H9 (cell line): Measurements from ENCODE around the gene ZBTB16. TPM values are rescaled to one million over a fixed set of nuclear protein-coding genes. Genes with fewer than 3 reads are reported as not detected.

Source experiments
- DNase-seq: peaks from one replicate; pipeline ENCODE4 v3.0.0-alpha.2; 2017
- H2AFZ ChIP-seq: one replicate; pipeline ENCODE4 v1.6.1; 2013; ENCODE audit warnings: mild to moderate bottlenecking, low read length, control low read depth, moderate library complexity
- H2AK5ac ChIP-seq: 2 replicates; pipeline ENCODE4 v1.6.1; 2013; ENCODE audit warnings: low read length, control low read depth, mixed read lengths; ENCODE audit not compliant: insufficient read length
- H2BK120ac ChIP-seq: one replicate; pipeline ENCODE4 v1.6.1; 2013; ENCODE audit warnings: low read depth, mild to moderate bottlenecking, low read length, control low read depth, inconsistent platforms; ENCODE audit not compliant: poor library complexity, severe bottlenecking
- H2BK12ac ChIP-seq: 2 replicates; pipeline ENCODE4 v1.6.1; 2013; ENCODE audit warnings: low read length, control low read depth, mixed read lengths, low read depth; ENCODE audit not compliant: insufficient read length
- H2BK15ac ChIP-seq: 2 replicates; pipeline ENCODE4 v1.6.1; 2013; ENCODE audit warnings: low read depth, low read length, control low read depth
- H2BK20ac ChIP-seq: one replicate; pipeline ENCODE4 v1.6.1; 2013; ENCODE audit warnings: low read depth, mild to moderate bottlenecking, low read length, control low read depth, inconsistent platforms; ENCODE audit not compliant: poor library complexity, severe bottlenecking
- H2BK5ac ChIP-seq: 2 replicates; pipeline ENCODE4 v1.6.1; 2013; ENCODE audit warnings: low read length, control low read depth, mixed read lengths; ENCODE audit not compliant: insufficient read length
- H3K14ac ChIP-seq: 2 replicates; pipeline ENCODE4 v1.6.1; 2013; ENCODE audit warnings: low read length, control low read depth; ENCODE audit not compliant: insufficient read depth
- H3K18ac ChIP-seq: 2 replicates; pipeline ENCODE4 v1.6.1; 2013; ENCODE audit warnings: low read depth, mild to moderate bottlenecking, mixed read lengths, low read length, control low read depth; ENCODE audit not compliant: insufficient read length
- H3K23ac ChIP-seq: 2 replicates; pipeline ENCODE4 v1.6.1; 2013; ENCODE audit warnings: low read length, control low read depth, mixed read lengths, low read depth; ENCODE audit not compliant: insufficient read length
- H3K23me2 ChIP-seq: 2 replicates; pipeline ENCODE4 v1.6.1; 2013; ENCODE audit warnings: low read depth, mild to moderate bottlenecking, mixed read lengths, low read length, control low read depth; ENCODE audit not compliant: insufficient read length, poor library complexity, severe bottlenecking
- H3K27ac ChIP-seq: 2 replicates; pipeline ENCODE4 v1.5.1; 2013; ENCODE audit warnings: low read length, control low read depth, mixed read lengths, low read depth; ENCODE audit not compliant: insufficient read length
- H3K27me3 ChIP-seq: 2 replicates; pipeline ENCODE4 v1.6.1; 2013; ENCODE audit warnings: low read length, control low read depth, inconsistent platforms; ENCODE audit not compliant: insufficient read depth
- H3K4ac ChIP-seq: 2 replicates; pipeline ENCODE4 v1.6.1; 2013; ENCODE audit warnings: low read depth, mild to moderate bottlenecking, control low read depth, inconsistent platforms, low read length, moderate library complexity
- H3K4me1 ChIP-seq: 2 replicates; pipeline ENCODE4 v1.6.1; 2013; ENCODE audit warnings: low read length, control low read depth, inconsistent platforms; ENCODE audit not compliant: insufficient read depth
- H3K4me2 ChIP-seq: 2 replicates; pipeline ENCODE4 v1.6.1; 2013; ENCODE audit warnings: low read length, control low read depth, mixed read lengths; ENCODE audit not compliant: insufficient read length, insufficient read depth
- H3K56ac ChIP-seq: 2 replicates; pipeline ENCODE4 v1.6.1; 2013; ENCODE audit warnings: low read depth, mild to moderate bottlenecking, mixed read lengths, low read length, control low read depth; ENCODE audit not compliant: insufficient read length
- H3K79me1 ChIP-seq: 2 replicates; pipeline ENCODE4 v1.6.1; 2013; ENCODE audit warnings: low read depth, mild to moderate bottlenecking, moderate library complexity, low read length, control low read depth, inconsistent platforms; ENCODE audit not compliant: insufficient read depth, poor library complexity, severe bottlenecking
- H3K79me2 ChIP-seq: 2 replicates; pipeline ENCODE4 v1.6.1; 2013; ENCODE audit warnings: low read length, control low read depth, inconsistent platforms; ENCODE audit not compliant: insufficient read depth
- H3K9ac ChIP-seq: 2 replicates; pipeline ENCODE4 v1.6.1; 2013; ENCODE audit warnings: low read length, control low read depth, mixed read lengths; ENCODE audit not compliant: insufficient read length; ENCODE audit errors: extremely low read depth
- H3K9me3 ChIP-seq: one replicate; pipeline ENCODE4 v1.6.1; 2013; ENCODE audit warnings: low read depth, low read length, inconsistent platforms; ENCODE audit not compliant: control insufficient read depth
- H3T11ph ChIP-seq: one replicate; pipeline ENCODE4 v1.6.1; 2013; ENCODE audit warnings: mild to moderate bottlenecking, low read length, control low read depth, inconsistent platforms
- H4K20me1 ChIP-seq: one replicate; pipeline ENCODE4 v1.6.1; 2013; ENCODE audit not compliant: control insufficient read depth, insufficient read length, insufficient read depth
- H4K5ac ChIP-seq: 2 replicates; pipeline ENCODE4 v1.6.1; 2013; ENCODE audit warnings: low read depth, mild to moderate bottlenecking, mixed read lengths, low read length, control low read depth; ENCODE audit not compliant: insufficient read length
- H4K8ac ChIP-seq: replicated peaks from 2 replicates; pipeline ENCODE4 v1.6.1; 2013; ENCODE audit warnings: low read length, control low read depth, mixed read lengths, low read depth; ENCODE audit not compliant: insufficient read length
- H4K91ac ChIP-seq: 2 replicates; pipeline ENCODE4 v1.6.1; 2013; ENCODE audit warnings: low read depth, mild to moderate bottlenecking, moderate library complexity, mixed read lengths, low read length, control low read depth; ENCODE audit not compliant: insufficient read length
- H3K27ac Mint-ChIP-seq, 3 experiments: 2 replicates in 2 of 3; 3 replicates in 1 of 3; pipeline ENCODE4 v1.8.0; 2020 to 2021; ENCODE audit warnings: mixed read lengths in 3 of 3, mild to moderate bottlenecking in 1 of 3, moderate library complexity in 1 of 3
- H3K27me3 Mint-ChIP-seq: 2 replicates; pipeline ENCODE4 v1.8.0; 2021; ENCODE audit warnings: low read depth, mild to moderate bottlenecking, moderate library complexity, mixed read lengths
- H3K36me3 Mint-ChIP-seq, 3 experiments: 2 replicates in 2 of 3; 3 replicates in 1 of 3; pipeline ENCODE4 v1.8.0; 2020 to 2021; ENCODE audit warnings: low read depth in 3 of 3, mixed read lengths in 3 of 3; ENCODE audit not compliant: insufficient read depth in 1 of 3
- H3K4me1 Mint-ChIP-seq, 2 experiments: 2 replicates each; pipeline ENCODE4 v1.8.0; 2020; ENCODE audit warnings: mixed read lengths in 2 of 2
- H3K4me3 Mint-ChIP-seq, 2 experiments: 2 replicates in 1 of 2; 3 replicates in 1 of 2; pipeline ENCODE4 v1.8.0; 2020 to 2021; ENCODE audit warnings: mild to moderate bottlenecking in 2 of 2, mixed read lengths in 2 of 2, moderate library complexity in 1 of 2
- H3K9me3 Mint-ChIP-seq, 2 experiments: 2 replicates in 1 of 2; 3 replicates in 1 of 2; pipeline ENCODE4 v1.8.0; 2020; ENCODE audit warnings: mild to moderate bottlenecking in 2 of 2, mixed read lengths in 2 of 2, moderate library complexity in 1 of 2
- WGBS: extraction: QIAGEN DNeasy Blood & Tissue Kit; methylation state at CpG from one replicate; pipeline ENCODE4 v1.1.7; 2013; ENCODE audit warnings: missing lambda C conversion rate, low lambda C conversion rate, mixed read lengths; ENCODE audit not compliant: insufficient read length; ENCODE audit errors: extremely low coverage; 5-methylcytosine and 5-hydroxymethylcytosine counted together
- total RNA-seq: library from RNA; stranded (reverse); gene quantifications from 2 replicates; pipeline ENCODE4 v1.2.1, GENCODE V29; 2021
- TF ChIP-seq, protein P1 (sequence below): fragments of 200-600 bp; sonication (generic); conservative IDR thresholded peaks from 3 replicates; pipeline ENCODE4 v1.8.0; 2021; ENCODE audit warnings: antibody characterized with exemption, mild to moderate bottlenecking

Gene ZBTB16
- total RNA-seq, 1 experiment from 2014 or later, result not detected

DNA sequence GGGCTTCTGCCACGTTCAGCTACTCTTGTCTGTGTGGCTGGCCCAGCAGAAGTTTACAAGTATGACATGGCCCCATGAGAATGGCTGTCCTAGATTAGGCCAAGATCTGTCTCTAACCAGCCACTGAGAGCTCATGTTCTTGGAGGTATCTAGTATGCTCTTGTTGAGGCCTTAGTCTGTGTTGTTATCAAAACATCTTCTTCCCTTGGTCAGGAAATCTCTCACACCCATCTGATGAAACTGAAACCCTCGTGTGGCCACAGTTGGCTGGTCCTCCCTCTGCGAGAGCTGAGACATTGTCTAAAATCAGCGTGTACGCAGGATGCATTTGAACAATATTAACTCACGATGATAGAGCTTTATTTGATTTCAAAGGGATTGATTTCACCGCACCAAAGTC lies 127.7 kb downstream of the ZBTB16 start:
- H3K27ac ChIP-seq, result no peak overlapping the region
- no peaks in the 10 kb centered on the region for H3K4me1 Mint-ChIP-seq
- H3K79me1 ChIP-seq, result no peaks in the 10 kb centered on the region
- no peak overlapping the region for H3K14ac ChIP-seq
- H3T11ph ChIP-seq, result no peak overlapping the region
- H4K91ac ChIP-seq, result no peak overlapping the region
- no peaks in the 10 kb centered on the region for H3K27me3 ChIP-seq
- 0 out of 7 replicates have a peak, but pooled peaks cover 0 to 3% (median 0%) of the 10 kb centered on the region in 3 experiments for H3K36me3 Mint-ChIP-seq
- H3K23me2 ChIP-seq, result no peaks in the 10 kb centered on the region
- no peak overlapping the region for H4K8ac ChIP-seq
- H3K9me3 ChIP-seq, result no peaks in the 10 kb centered on the region
- H2BK12ac ChIP-seq, result no peak overlapping the region
- H2BK20ac ChIP-seq, result no peak overlapping the region
- H3K79me2 ChIP-seq, result no peaks in the 10 kb centered on the region
- H3K4me1 ChIP-seq, result no peaks in the 10 kb centered on the region
- WGBS, result no CpG with 5 or more reads among the region's 7 CpGs
- no peak overlapping the region for H2AK5ac ChIP-seq
- no peak for DNase-seq
- no peak overlapping the region for H2BK15ac ChIP-seq
- H3K9ac ChIP-seq, result no peak overlapping the region
- H2AFZ ChIP-seq, result no peak overlapping the region
- no peak overlapping the region for H3K56ac ChIP-seq
- H3K23ac ChIP-seq, result no peak overlapping the region
- no peaks in the 10 kb centered on the region for H4K20me1 ChIP-seq
- peaks cover 9 to 13% of the 10 kb centered on the region in 2 experiments for H3K9me3 Mint-ChIP-seq
- TF ChIP-seq, protein P1, sequence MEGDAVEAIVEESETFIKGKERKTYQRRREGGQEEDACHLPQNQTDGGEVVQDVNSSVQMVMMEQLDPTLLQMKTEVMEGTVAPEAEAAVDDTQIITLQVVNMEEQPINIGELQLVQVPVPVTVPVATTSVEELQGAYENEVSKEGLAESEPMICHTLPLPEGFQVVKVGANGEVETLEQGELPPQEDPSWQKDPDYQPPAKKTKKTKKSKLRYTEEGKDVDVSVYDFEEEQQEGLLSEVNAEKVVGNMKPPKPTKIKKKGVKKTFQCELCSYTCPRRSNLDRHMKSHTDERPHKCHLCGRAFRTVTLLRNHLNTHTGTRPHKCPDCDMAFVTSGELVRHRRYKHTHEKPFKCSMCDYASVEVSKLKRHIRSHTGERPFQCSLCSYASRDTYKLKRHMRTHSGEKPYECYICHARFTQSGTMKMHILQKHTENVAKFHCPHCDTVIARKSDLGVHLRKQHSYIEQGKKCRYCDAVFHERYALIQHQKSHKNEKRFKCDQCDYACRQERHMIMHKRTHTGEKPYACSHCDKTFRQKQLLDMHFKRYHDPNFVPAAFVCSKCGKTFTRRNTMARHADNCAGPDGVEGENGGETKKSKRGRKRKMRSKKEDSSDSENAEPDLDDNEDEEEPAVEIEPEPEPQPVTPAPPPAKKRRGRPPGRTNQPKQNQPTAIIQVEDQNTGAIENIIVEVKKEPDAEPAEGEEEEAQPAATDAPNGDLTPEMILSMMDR, result no peak
- H3K4ac ChIP-seq, result no peak overlapping the region
- no peak overlapping the region for H3K4me3 Mint-ChIP-seq
- H3K27ac Mint-ChIP-seq, result no peak overlapping the region
- H2BK5ac ChIP-seq, result no peak overlapping the region
- no peak overlapping the region for H4K5ac ChIP-seq
- H3K18ac ChIP-seq, result no peak overlapping the region
- H3K4me2 ChIP-seq, result no peak overlapping the region
- no peak overlapping the region for H2BK120ac ChIP-seq
- peaks cover 24% of the 10 kb centered on the region for H3K27me3 Mint-ChIP-seq
